ENCODE measurements around the gene GSC.

Gene GSC

DNA sequence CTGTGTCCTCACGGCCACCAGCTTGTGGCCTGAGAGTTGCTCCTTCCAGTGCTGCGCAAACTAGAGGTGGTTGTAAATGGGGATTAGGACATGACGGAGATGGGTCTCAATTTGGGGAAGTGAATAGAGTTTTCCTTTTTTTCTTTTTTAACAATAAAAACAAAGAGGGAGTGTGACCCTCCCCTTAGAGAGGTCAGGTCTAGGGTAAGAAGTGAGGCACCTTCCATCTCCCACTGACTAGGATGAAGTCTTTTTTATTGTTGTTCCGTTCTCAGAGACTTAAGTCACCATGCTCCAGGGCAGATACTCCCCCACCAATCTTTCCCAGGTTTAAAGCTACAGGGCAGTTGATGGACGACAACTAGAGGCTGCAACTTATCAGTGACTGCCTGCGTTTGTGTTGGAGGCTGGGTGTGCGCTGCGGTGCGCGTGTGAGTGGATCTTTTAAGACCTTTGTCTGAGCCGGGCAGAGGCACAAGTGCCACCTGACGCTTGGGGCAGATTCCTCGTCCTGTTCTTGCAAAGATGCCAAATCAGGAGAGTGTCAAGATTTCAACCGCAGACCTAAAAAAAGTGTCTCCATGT lies 2.1 kb upstream of the GSC start:
- no peak for DNase-seq (ENCODE audit: low read depth in 1 of 2, low spot score in 1 of 2)

- no peak for DNase-seq (ENCODE audit: low read depth in 1 of 2, low spot score in 1 of 2)
Measured at GRCh38 chr14:94771158-94771905, 1.4 kb upstream of the GSC start.

GRCh38 chr14:94770815-94771157 lies 873 bp upstream of the GSC start:
- no peak for DNase-seq (ENCODE audit: low read depth in 1 of 2, low spot score in 1 of 2)

- DNase-seq (ENCODE audit: low read depth in 1 of 2, low spot score in 1 of 2): no peak
Measured at GRCh38 chr14:94770251-94770749, 387 bp upstream of the GSC start.

DNA sequence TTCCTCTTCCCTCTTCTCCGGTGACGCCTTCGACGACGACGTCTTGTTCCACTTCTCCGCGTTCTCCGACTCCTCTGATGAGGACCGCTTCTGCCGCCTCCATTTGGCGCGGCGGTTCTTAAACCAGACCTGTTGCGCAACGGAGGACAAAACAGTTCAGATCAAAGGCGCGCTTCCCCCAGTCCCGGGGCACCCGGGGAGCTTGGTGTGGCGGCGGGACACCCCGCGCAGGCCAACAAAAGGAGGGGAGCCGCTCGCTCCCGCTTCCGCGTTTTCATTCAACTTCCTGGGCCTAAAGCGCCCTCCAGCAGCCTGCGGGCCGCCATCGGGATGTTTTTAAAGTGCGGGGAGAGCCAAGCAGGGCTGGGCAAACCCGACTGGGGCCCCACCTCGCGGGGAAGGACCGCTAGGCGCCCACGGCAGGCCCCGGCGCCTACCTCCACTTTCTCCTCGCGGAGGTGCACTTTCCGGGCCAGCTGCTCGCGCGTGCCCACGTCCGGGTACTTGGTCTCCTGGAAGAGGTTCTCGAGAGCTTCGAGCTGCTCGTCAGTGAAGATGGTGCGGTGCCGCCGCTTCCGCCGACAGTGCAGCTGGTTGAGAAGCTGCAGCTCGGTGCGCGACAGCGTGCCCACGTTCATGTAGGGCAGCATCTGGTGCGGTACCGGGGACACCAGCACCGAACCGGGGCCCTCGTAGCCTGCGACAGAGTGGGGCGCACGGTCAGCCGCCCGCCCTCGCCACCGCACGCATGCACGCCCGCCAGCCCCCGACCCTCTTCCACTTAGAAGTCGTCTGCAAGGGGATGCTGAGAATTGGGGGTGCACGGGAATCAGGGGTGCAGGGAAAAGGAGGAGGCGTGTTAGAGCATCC lies 1.2 kb downstream of the GSC start:
- DNase-seq (ENCODE audit: low read depth in 1 of 2, low spot score in 1 of 2): no peak

- no peak for DNase-seq (ENCODE audit: low read depth in 1 of 2, low spot score in 1 of 2)
Measured at GRCh38 chr14:94768141-94768520, 1.8 kb downstream of the GSC start.

DNA sequence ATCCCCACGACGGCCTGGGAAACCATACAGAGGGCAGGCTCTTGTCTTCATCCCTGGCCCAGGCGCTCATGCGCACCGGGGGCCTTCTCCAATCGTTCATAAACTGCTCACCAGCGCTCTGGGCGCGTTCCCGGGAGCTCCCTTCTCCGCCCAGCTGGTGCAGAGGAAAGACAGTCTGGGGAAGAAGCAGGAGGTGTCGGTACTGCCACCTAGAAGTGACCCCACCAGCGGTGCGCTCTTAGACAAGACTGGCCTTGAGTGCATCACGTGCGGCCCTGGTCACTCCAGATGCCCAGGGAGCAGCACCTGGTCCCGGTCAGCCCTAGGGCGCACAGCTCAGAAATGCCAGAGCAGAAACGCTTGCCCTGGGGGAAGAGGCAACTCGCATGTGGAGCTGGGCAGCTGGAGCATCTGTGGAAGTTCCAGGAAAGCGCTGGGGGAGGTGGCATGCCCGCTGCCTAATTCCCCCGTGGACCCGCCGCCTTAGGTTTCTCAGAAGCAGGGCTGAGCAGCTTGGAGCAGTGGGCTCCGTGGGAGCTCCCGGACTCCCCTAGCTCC lies 2.5 kb downstream of the GSC start:
- DNase-seq (ENCODE audit: low read depth in 1 of 2, low spot score in 1 of 2): no peak

DNA sequence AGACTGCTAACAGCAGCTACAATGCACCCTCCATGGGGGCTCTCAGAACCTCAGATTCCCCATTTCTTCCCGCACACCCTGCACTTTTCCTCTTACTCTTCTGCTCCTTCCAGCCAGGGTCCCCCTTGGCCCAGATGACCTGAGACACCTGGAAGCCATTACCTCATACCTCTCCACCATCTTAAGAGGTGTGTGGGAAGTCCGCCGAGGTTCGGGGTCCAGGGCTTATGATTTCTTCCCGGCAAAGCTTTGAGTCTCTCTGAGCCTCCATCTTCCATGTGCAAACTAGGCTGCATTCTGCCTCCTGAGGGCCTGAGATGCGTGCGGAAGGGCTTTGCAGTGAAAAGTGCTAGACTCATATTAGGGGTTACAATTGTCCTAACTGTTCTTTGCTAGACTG lies 5.3 kb downstream of the GSC start:
- no peak for DNase-seq (ENCODE audit: low read depth in 1 of 2, low spot score in 1 of 2)

DNA sequence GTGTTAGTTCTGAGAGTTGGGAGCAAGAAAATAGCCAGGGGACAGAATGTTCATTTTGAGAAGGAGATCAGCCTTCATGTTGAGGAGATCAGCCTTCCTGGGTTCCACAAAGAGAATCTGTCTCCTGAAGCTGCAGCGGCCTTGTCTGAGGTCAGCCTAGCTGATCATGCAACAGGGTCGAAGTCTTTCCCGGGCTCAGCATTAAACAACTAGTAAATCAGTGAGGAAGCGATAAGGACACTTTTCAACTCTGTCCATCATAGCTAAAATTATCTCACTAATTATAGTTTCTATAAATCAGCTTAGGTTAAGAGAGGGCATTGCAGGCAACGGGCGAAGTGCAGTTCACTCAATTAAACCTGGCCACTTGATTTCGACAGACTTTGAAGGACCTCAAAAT lies 7.5 kb downstream of the GSC start:
- DNase-seq (ENCODE audit: low read depth in 1 of 2, low spot score in 1 of 2): no peak

DNA sequence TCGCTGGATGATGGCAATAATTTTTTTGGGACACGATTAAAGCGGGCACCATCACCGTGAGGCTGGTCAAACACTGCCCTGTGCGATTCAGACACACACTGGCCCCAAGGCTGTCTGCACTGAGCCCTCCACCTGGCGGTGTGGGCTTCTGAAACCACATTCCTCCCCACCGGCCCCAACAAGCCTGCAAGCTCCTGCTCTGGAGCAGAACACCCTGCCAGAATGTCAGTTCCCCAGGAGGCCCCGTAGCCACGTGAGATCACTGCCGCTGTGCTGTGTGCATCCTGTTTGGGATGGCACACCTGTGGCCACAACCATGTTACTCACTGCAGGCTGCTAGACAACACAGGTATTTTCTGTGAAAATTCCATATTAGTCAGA lies 7.9 kb downstream of the GSC start:
- DNase-seq (ENCODE audit: low read depth in 1 of 2, low spot score in 1 of 2): no peak

GRCh38 chr14:94761348-94761996 lies 8.4 kb downstream of the GSC start:
- no peak for DNase-seq (ENCODE audit: low read depth in 1 of 2, low spot score in 1 of 2)

DNA sequence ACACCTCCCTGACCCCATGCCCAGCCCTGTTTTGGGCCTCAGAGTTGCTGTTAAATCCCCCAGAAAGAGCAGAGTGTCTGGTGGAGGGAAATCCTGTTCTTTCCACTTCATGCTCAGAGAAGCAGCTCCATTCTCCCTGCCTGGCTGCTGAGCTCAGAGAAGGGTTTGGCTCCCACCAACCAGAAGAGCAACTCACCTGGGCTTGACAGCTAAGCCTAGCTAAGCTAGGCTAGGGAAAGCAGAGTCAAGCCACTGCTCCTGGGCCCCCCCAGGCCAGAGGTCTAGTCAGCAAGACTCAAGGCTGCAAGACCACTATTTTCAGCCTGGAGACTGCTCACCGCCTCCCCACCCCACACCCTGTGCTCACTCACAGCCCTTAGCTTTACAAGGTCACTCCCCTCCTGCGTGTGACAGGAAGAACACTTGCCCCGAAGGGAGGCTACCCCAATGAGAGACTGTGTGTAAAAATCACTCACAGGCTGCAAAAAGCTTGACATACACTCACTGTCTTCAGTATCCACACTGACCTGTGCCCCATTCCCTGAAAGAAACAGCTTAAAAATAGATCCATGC lies 13.5 kb downstream of the GSC start:
- DNase-seq (ENCODE audit: low read depth in 1 of 2, low spot score in 1 of 2): no peak

- DNase-seq (ENCODE audit: low read depth in 1 of 2, low spot score in 1 of 2): no peak
Measured at GRCh38 chr14:94754391-94754942, 15.4 kb downstream of the GSC start.

- DNase-seq (ENCODE audit: low read depth in 1 of 2, low spot score in 1 of 2): no peak
Measured at GRCh38 chr14:94752591-94753436, 17.1 kb downstream of the GSC start.

DNA sequence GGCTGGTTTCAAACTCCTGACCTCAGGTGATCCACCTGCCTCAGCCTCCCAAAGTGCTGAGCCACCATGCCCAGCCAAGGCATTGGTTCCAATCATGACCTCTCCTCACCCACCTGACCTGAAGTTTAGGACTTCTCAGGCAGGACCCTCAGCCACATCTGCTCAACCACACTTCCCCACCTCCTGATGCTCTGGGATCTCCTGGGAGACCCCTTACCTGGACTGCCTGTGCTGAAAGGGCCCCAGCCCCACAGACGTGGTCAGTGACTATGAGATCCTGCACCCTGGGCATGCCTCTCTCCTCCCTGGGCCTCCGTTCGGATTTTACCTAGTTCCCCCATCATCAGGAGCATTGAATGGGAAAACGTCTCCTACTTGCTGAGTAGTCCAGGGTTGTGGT lies 18.0 kb downstream of the GSC start:
- DNase-seq (ENCODE audit: low read depth in 1 of 2, low spot score in 1 of 2): no peak

DNA sequence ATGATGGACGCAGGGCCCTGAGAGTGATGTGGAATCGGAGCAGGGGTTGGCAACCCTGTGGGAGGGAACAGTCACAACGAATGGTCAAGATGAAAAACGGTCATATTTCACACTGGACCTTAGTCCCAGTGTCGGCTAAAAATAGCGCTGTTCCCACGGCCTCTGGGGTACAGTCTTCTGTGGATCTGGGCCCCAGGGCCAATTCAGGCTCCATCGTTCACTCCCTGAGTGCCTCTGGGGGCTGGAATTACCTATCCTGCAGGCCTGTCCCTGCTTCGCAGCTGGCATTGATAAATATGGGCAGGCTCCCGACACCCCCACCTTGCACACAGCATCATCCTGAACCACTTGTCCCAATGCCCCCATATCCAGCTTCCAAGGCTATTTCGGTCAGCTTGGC lies 18.6 kb downstream of the GSC start:
- DNase-seq (ENCODE audit: low read depth in 1 of 2, low spot score in 1 of 2): no peak

- no peak for DNase-seq (ENCODE audit: low read depth in 1 of 2, low spot score in 1 of 2)
Measured at GRCh38 chr14:94750371-94750770, 19.5 kb downstream of the GSC start.

DNA sequence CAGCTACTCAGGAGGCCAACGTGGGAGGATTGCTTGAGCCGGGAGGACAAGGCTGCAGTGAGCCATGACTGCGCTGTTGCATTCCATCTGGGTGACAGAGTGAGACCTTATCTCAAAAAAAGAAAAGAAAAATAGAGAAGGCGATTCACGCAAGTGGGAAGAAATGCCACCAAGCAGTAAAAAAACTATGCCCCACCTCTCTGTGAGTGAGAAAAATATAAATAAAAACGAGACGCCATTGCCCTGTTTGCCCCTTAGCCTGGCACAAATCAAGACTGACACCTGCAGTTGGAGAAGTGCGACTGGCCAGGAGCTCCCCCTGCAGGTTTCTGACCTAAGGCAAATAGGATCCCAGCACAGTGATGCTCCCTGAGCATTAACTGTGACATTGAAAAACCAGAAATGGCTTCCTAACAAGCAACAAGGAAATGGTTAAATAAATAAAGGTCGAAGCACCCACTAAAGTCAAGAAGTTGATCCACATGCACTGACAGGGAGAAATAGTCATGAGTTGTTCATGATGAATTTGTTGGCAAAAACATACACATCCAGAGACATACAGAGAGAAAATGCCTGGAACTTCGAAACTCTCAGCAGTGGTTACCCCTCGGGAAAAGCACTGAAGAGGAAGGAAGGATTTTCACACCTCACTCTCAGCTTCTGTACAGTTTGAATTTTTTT lies 21.1 kb downstream of the GSC start:
- DNase-seq (ENCODE audit: low read depth in 1 of 2, low spot score in 1 of 2): no peak

GRCh38 chr14:94747739-94748138 lies 22.2 kb downstream of the GSC start:
- DNase-seq (ENCODE audit: low read depth in 1 of 2, low spot score in 1 of 2): no peak
